CD8-positive, alpha-beta memory T cell (primary cell): ENCODE results near the gene TAPT1. TPM values are rescaled to one million over a fixed set of nuclear protein-coding genes. Genes with fewer than 3 reads are reported as not detected.
"Not testable (repeated sequence)": the region's sequence is repeated elsewhere in the genome, so short reads cannot be mapped to it uniquely, and the experiment has no call there.

Experiments
- CTCF ChIA-PET: fragments of 350-600 bp; sonication (Branson Sonifier 250); formaldehyde crosslinking; loops from one replicate; lab custom pipeline; 2021; ENCODE audit warnings: antibody characterized with exemption; lab: Charles Lee
- POLR2A ChIA-PET: fragments of 350-600 bp; sonication (Branson Sonifier 250); formaldehyde crosslinking; loops from one replicate; lab custom pipeline; 2021; ENCODE audit warnings: antibody characterized with exemption; lab: Charles Lee
- DNase-seq, 5 donors: peaks; one replicate each; pipeline versions ENCODE4 v3.0.0 to v3.0.0-alpha.2; 2020 to 2022; ENCODE audit warnings: mixed read lengths in 1 of 5
- H3K27ac ChIP-seq: one replicate; pipeline ENCODE4 v1.7.0; 2013; ENCODE audit warnings: low read depth, mild to moderate bottlenecking, low read length, moderate library complexity
- H3K27me3 ChIP-seq: 2 replicates; pipeline ENCODE4 v1.7.0; 2013; ENCODE audit warnings: low read length, mild to moderate bottlenecking; ENCODE audit not compliant: insufficient read depth, poor library complexity, severe bottlenecking
- H3K36me3 ChIP-seq: 2 replicates; pipeline ENCODE4 v1.7.0; 2013; ENCODE audit warnings: mild to moderate bottlenecking, low read length, moderate library complexity; ENCODE audit not compliant: insufficient read depth
- H3K4me1 ChIP-seq: 2 replicates; pipeline ENCODE4 v1.7.0; 2013; ENCODE audit warnings: mild to moderate bottlenecking, low read length, moderate library complexity; ENCODE audit not compliant: insufficient read depth
- H3K4me3 ChIP-seq: 2 replicates; pipeline ENCODE4 v1.7.0; 2013; ENCODE audit warnings: mild to moderate bottlenecking, low read length
- H3K9me3 ChIP-seq: 2 replicates; pipeline ENCODE4 v1.7.0; 2013; ENCODE audit warnings: mild to moderate bottlenecking, low read length
- H3K27ac Mint-ChIP-seq, 8 donors: one replicate each; pipeline ENCODE4 v1.8.0; 2020 to 2021; ENCODE audit warnings: mixed read lengths in 8 of 8, mild to moderate bottlenecking in 6 of 8, inconsistent platforms in 3 of 8, moderate library complexity in 3 of 8
- H3K27me3 Mint-ChIP-seq, 2 donors: one replicate each; pipeline ENCODE4 v1.8.0; 2020 to 2021; ENCODE audit warnings: mixed read lengths in 2 of 2, mild to moderate bottlenecking in 1 of 2, moderate library complexity in 1 of 2
- H3K36me3 Mint-ChIP-seq, 3 donors: one replicate each; pipeline ENCODE4 v1.8.0; 2020 to 2021; ENCODE audit warnings: mixed read lengths in 3 of 3, inconsistent platforms in 1 of 3, mild to moderate bottlenecking in 1 of 3
- H3K4me1 Mint-ChIP-seq, 3 donors: one replicate each; pipeline ENCODE4 v1.8.0; 2020 to 2021; ENCODE audit warnings: mixed read lengths in 3 of 3, inconsistent platforms in 1 of 3, mild to moderate bottlenecking in 1 of 3
- H3K4me3 Mint-ChIP-seq, 7 donors: one replicate each; pipeline ENCODE4 v1.8.0; 2020 to 2021; ENCODE audit warnings: mixed read lengths in 7 of 7, mild to moderate bottlenecking in 6 of 7, moderate library complexity in 4 of 7, inconsistent platforms in 2 of 7
- H3K9me3 Mint-ChIP-seq, 5 donors: one replicate each; pipeline ENCODE4 v1.8.0; 2020 to 2022; ENCODE audit warnings: mixed read lengths in 5 of 5, mild to moderate bottlenecking in 3 of 5, moderate library complexity in 2 of 5, inconsistent platforms in 1 of 5
- polyA plus RNA-seq: library from polyadenylated mRNA; unstranded; fragments of 300-500 nt; fragmentation: Illumina TruSeq; gene quantifications from one replicate; pipeline ENCODE4 v1.2.3, GENCODE V29; 2021
- total RNA-seq, 2 experiments: library from RNA; stranded (reverse); gene quantifications; one replicate each; pipeline ENCODE4 v1.2.3, GENCODE V29; 2021

The TAPT1 gene
- total and polyA plus RNA-seq, 3 experiments from 2014 or later: 19.1 to 27.6 (median 23.7) TPM

DNA sequence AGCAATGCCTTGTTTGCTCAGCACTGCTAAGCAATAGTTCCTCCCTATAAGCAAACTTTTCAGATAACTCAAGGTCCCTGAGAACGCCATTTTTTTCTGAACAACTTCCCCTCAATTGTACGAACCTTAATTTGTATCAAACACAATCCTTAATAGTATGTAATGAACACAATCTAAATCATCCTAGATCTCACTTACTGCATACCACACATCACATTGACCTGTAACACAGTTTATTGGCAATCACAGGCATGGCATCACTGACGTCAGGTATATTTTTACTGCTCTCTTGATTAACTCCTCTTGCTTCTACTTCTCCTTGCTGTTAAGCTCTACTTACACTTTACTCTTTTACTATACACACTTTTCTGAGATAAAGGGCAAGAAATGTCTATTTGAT is 67.0 kb downstream of the TAPT1 start:
- no peaks in the 10 kb centered on the region for H3K9me3 Mint-ChIP-seq
- H3K4me1 Mint-ChIP-seq: peaks cover 0 to 4% (median 0%) of the 10 kb centered on the region in 3 donors
- H3K27ac Mint-ChIP-seq: no peak overlapping the region
- no peaks in the 10 kb centered on the region for H3K27me3 Mint-ChIP-seq
- ChIA-PET CTCF (no interaction called here), POLR2A (no interaction called here)
- DNase-seq: no peak
- Histone ChIP-seq H3K27me3 (no peaks in the 10 kb centered on the region), H3K9me3 (no peaks in the 10 kb centered on the region), H3K27ac (no peak overlapping the region), H3K4me3 (no peak overlapping the region), H3K36me3 (no peaks in the 10 kb centered on the region), H3K4me1 (no peaks in the 10 kb centered on the region)
- no peak overlapping the region for H3K4me3 Mint-ChIP-seq
- H3K36me3 Mint-ChIP-seq: peaks cover 12 to 27% (median 14%) of the 10 kb centered on the region in 3 donors

DNA sequence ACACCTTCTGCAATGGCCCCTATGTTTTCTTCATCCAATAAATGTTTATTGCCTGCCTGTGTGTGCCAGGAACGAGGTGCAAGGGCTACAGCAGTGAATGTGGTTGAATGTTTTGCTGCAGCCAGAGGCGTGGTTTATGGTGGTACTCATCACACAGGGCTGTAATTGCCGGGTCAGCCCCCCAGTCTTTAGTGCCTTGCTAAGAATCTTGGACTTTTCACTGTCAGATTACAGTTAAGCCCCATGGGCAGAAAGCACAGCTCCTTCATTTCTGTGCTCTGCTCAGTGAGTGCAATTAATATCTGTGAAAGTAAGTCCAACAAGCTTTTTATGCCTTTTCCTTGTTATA is 67.8 kb downstream of the TAPT1 start:
- ChIA-PET POLR2A (no interaction called here), CTCF (no interaction called here)
- Mint-ChIP-seq H3K27ac (peak overlapping the region in 1 of 8 donors; percentile 61), H3K36me3 (peaks cover 10 to 19% (median 10%) of the 10 kb centered on the region in 3 donors), H3K4me3 (no peak overlapping the region), H3K4me1 (peaks cover 0 to 4% (median 0%) of the 10 kb centered on the region in 3 donors), H3K9me3 (no peaks in the 10 kb centered on the region), H3K27me3 (no peaks in the 10 kb centered on the region)
- H3K4me3 ChIP-seq: no peak overlapping the region
- H3K27ac ChIP-seq: no peak overlapping the region
- H3K27me3 ChIP-seq: no peaks in the 10 kb centered on the region
- no peaks in the 10 kb centered on the region for H3K9me3 ChIP-seq
- DNase-seq: no peak
- H3K36me3 ChIP-seq: no peaks in the 10 kb centered on the region
- no peaks in the 10 kb centered on the region for H3K4me1 ChIP-seq

DNA sequence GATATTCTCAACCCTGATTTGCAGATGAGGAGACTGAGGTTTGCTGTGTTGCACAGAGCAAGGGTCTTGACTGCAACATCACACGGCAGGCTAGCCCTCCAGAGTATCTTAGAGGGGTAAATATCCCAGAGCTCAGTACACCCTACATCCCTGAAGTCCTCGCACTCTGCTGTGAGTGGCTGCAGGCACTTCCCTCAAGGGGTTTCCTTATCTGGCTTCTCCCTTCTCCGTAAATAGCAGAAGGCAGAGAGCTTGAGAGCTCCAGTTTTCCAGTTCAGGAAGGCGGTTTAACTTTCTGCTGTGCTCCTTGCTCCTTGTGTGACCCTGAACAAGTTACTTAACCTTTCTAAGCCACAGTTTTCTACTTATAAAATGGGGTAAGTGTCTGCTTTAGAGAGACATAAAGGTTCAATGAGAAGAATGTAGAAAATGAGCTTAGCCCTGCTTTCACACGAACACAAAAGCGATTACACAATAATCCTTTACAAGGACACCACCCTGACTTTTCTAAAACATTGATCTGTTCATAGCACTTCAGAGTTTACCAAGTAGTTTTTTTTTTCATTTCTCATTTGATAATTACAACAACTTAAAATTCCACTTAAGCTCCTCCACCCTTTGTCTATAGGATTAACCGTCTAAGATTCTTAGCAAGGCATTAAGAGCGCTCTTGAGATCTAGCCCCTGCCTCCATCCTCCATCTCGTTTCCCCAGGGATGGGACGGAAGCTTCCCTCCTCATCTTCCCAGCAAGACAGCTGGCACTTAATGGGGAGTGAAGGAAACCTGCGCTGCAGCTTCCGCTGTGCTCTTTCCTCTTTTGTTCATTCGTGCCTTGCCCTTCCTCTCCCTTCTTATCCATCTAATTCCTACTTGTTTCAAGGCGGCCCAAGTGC is 68.4 kb downstream of the TAPT1 start:
- CTCF ChIA-PET: no interaction called here
- Mint-ChIP-seq H3K27me3 (no peaks in the 10 kb centered on the region), H3K9me3 (no peaks in the 10 kb centered on the region), H3K4me3 (no peak overlapping the region), H3K4me1 (peaks cover 0 to 4% (median 0%) of the 10 kb centered on the region in 3 donors), H3K27ac (peak overlapping the region in 1 of 8 donors; percentile 14), H3K36me3 (peaks cover 7 to 13% (median 9%) of the 10 kb centered on the region in 3 donors)
- Histone ChIP-seq H3K27ac (no peak overlapping the region), H3K27me3 (no peaks in the 10 kb centered on the region), H3K36me3 (no peaks in the 10 kb centered on the region), H3K4me1 (no peaks in the 10 kb centered on the region), H3K4me3 (no peak overlapping the region), H3K9me3 (no peaks in the 10 kb centered on the region)
- POLR2A ChIA-PET: no interaction called here
- no peak for DNase-seq

DNA sequence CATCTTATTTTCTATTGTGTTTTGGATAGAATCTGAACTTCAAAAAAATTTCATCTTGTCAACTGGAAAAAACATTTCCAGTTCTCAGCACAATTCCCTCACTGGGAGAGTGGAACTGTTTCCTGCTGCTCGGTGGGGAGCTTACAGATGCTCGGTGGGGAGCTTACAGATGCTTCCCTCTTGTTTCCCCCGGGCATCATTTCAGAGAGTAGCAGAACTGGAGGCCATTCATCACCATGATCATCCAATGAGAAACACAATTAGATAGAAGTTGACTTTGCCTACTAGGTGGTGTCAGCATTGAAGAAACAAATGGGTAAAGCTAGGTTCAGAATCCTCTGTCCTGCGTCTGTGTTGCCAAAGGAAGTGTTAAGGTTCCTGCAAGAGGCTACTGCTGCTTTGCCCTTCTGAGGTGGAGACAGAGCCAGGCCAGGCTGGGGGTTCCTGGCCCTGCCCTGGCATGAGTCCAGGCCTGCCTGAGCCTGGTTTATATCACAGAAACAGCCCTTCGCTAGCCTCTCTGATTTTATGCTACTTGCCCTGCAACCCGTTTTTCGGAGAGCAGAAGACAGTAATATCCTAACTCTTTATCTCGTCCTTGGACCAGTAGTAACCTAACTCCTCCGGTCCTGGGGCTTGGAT is 70.6 kb downstream of the TAPT1 start:
- DNase-seq: no peak
- Mint-ChIP-seq H3K36me3 (peaks cover 0 to 2% (median 0%) of the 10 kb centered on the region in 3 donors), H3K9me3 (no peaks in the 10 kb centered on the region), H3K27ac (peak overlapping the region in 1 of 8 donors; percentile 24), H3K4me1 (no peaks in the 10 kb centered on the region), H3K27me3 (no peaks in the 10 kb centered on the region), H3K4me3 (no peak overlapping the region)
- Histone ChIP-seq H3K27ac (no peak overlapping the region), H3K36me3 (no peaks in the 10 kb centered on the region), H3K4me1 (no peaks in the 10 kb centered on the region), H3K27me3 (no peaks in the 10 kb centered on the region), H3K4me3 (no peak overlapping the region), H3K9me3 (no peaks in the 10 kb centered on the region)
- ChIA-PET POLR2A (no interaction called here), CTCF (no interaction called here)

DNA sequence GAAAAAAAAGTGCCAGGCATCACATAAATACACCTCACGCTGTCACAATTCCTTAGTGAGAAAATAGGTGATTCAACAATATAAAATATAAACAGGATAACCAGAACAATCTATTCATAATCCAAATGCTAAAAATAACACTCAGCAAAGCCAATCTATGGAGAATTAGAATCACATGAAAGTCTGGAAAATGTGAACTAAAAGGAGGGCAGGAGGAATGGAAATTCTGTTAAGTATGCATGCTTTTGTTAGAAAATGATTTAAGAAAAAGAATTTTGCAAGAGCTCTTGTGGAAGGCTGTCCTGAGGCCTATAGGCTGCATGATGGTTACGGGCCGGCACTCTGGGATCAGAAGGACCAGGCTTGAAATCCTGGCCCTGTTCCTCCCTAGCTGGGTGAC is 71.8 kb downstream of the TAPT1 start:
- H3K27ac ChIP-seq: no peak overlapping the region
- no peaks in the 10 kb centered on the region for H3K9me3 ChIP-seq
- Mint-ChIP-seq H3K4me3 (no peak overlapping the region), H3K4me1 (no peaks in the 10 kb centered on the region), H3K27me3 (no peaks in the 10 kb centered on the region), H3K36me3 (peaks cover 0 to 2% (median 0%) of the 10 kb centered on the region in 3 donors), H3K27ac (no peak overlapping the region), H3K9me3 (no peaks in the 10 kb centered on the region)
- CTCF ChIA-PET: no interaction called here
- DNase-seq: no peak
- H3K4me3 ChIP-seq: no peak overlapping the region
- H3K27me3 ChIP-seq: no peaks in the 10 kb centered on the region
- H3K36me3 ChIP-seq: no peaks in the 10 kb centered on the region
- POLR2A ChIA-PET: no interaction called here
- H3K4me1 ChIP-seq: no peaks in the 10 kb centered on the region

DNA sequence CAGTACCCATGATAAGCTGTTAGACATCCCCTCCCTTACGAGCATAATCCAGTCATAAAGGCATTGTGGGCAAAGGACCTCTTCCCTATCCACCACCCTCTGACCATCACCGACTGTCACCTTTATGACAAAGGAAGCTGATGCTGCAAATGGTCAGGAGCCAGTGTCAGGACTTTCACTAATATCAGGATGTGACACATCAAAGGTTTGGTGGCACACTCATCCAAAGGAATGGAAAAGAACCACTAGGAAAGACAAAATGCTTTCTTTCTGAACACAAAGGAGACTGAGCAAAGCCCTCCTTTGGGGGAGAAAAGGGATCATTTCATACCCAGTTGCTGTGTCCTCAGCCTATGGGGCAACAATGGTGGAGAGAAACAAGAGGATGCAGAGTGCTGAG is 75.6 kb downstream of the TAPT1 start:
- H3K4me3 ChIP-seq: no peak overlapping the region
- no peaks in the 10 kb centered on the region for H3K4me1 ChIP-seq
- Mint-ChIP-seq H3K4me1 (no peaks in the 10 kb centered on the region), H3K36me3 (peaks cover 0 to 2% (median 0%) of the 10 kb centered on the region in 3 donors), H3K4me3 (peak overlapping the region in 1 of 7 donors; percentile 10), H3K9me3 (peaks cover 4 to 8% (median 5%) of the 10 kb centered on the region in 5 donors), H3K27ac (peak overlapping the region in 1 of 8 donors; percentile 40), H3K27me3 (no peaks in the 10 kb centered on the region)
- no peak overlapping the region for H3K27ac ChIP-seq
- ChIA-PET CTCF (no interaction called here), POLR2A (interaction anchor here (0.6 kb wide), 1 partner anchor 89 kb away, joined by 4 read pairs; no protein-coding TSS in a partner anchor)
- H3K27me3 ChIP-seq: no peaks in the 10 kb centered on the region
- no peak for DNase-seq
- H3K36me3 ChIP-seq: no peaks in the 10 kb centered on the region
- H3K9me3 ChIP-seq: no peaks in the 10 kb centered on the region

DNA sequence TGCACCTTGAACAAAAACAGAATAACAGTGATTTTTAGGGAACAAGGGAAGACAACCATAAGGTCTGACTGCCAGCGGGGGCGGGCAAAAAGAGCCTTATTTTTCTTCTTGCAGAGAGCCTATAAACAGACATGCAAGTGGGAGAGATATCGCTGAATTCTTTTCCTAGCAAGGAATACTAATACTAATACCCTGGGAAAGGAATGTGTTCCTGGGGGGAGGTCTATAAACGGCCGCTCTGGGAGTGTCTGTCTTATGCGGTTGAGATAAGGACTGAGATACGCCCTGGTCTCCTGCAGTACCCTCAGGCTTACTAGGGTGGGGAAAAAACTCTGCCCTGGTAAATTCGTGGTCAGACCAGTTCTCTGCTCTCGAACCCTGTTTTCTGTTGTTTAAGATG is 81.4 kb downstream of the TAPT1 start:
- H3K4me3 ChIP-seq, H3K4me1 ChIP-seq, H3K4me3 Mint-ChIP-seq, CTCF ChIA-PET, H3K4me1 Mint-ChIP-seq, H3K36me3 Mint-ChIP-seq, POLR2A ChIA-PET, H3K27me3 ChIP-seq, DNase-seq, H3K36me3 ChIP-seq, H3K9me3 ChIP-seq, H3K27ac ChIP-seq, H3K27ac Mint-ChIP-seq: not testable (repeated sequence)
- H3K27me3 Mint-ChIP-seq: peaks cover 5 to 13% of the 10 kb centered on the region in 2 donors
- H3K9me3 Mint-ChIP-seq: peaks cover 16 to 32% (median 26%) of the 10 kb centered on the region in 5 donors

DNA sequence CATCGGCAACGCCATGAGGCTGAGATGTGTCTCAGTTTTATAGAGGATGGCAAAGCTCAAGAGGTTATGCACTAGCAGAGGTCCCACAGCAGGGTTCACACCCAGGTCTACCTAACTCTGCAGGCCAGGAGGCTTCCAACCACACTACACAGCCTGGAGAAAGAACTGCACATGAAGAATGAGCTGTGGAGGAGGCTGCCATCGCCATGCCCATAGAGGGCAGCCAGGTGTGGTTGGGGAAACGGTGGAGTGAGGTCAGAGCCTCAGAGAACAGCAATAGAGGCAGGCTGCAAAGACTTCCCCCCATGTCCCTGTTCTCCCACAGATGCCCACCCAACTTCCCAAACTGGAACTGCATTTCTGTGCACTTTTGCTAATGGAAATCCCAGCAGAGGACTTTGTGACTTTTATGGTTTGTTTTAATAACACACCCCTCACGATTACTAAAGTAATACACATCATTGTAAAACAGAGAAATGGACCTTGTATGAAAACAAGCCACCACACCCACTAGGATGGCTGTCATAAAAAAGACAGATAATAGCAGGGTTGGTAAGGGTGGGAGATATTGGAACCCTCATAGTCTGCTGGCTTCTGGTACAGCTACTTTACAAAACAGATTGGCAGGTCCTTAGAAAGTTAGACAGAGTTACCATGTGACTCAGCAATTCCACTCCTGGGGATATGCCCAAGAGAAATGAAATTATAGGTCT is 83.5 kb downstream of the TAPT1 start:
- no peaks in the 10 kb centered on the region for H3K27me3 ChIP-seq
- Mint-ChIP-seq H3K9me3 (peaks cover 12 to 32% (median 26%) of the 10 kb centered on the region in 5 donors), H3K36me3 (peaks cover 0 to 5% (median 0%) of the 10 kb centered on the region in 3 donors), H3K4me3 (no peak overlapping the region), H3K4me1 (no peaks in the 10 kb centered on the region), H3K27ac (no peak overlapping the region), H3K27me3 (peaks cover 10 to 33% of the 10 kb centered on the region in 2 donors)
- no peak overlapping the region for H3K4me3 ChIP-seq
- no peak for DNase-seq
- H3K9me3 ChIP-seq: no peaks in the 10 kb centered on the region
- H3K36me3 ChIP-seq: no peaks in the 10 kb centered on the region
- CTCF ChIA-PET: no interaction called here
- POLR2A ChIA-PET: no interaction called here
- no peak overlapping the region for H3K27ac ChIP-seq
- H3K4me1 ChIP-seq: no peaks in the 10 kb centered on the region
